Liver (tissue), 9 donors: ENCODE results near the gene CLEC16A. TPM values are rescaled to one million over a fixed set of nuclear protein-coding genes. Genes with fewer than 3 reads are reported as not detected.

Source experiments
- DNase-seq: peaks from one replicate; pipeline ENCODE4 v3.0.0-alpha.2; 2017; ENCODE audit warnings: low spot score
- H3K27ac ChIP-seq, 2 donors: one replicate each; pipeline ENCODE4 v1.7.0; 2013; ENCODE audit warnings: inconsistent platforms in 2 of 2, low read length in 2 of 2, control low read depth in 1 of 2, low read depth in 1 of 2, mild to moderate bottlenecking in 1 of 2
- H3K27me3 ChIP-seq, 4 donors: one replicate each; pipeline versions ENCODE4 v1.6.1 to v1.7.0; 2013; ENCODE audit warnings: low read length in 3 of 4, inconsistent platforms in 1 of 4, mild to moderate bottlenecking in 1 of 4, moderate library complexity in 1 of 4; ENCODE audit not compliant: control insufficient read depth in 4 of 4, insufficient read depth in 4 of 4
- H3K36me3 ChIP-seq, 4 donors: one replicate each; pipeline versions ENCODE4 v1.6.1 to v1.7.0; 2013; ENCODE audit warnings: low read length in 3 of 4, mild to moderate bottlenecking in 3 of 4, low read depth in 1 of 4, moderate library complexity in 1 of 4; ENCODE audit not compliant: control insufficient read depth in 4 of 4, insufficient read depth in 3 of 4
- H3K4me1 ChIP-seq, 4 donors: one replicate each; pipeline versions ENCODE4 v1.6.1 to v1.7.0; 2013; ENCODE audit warnings: low read length in 3 of 4, mild to moderate bottlenecking in 3 of 4, moderate library complexity in 1 of 4; ENCODE audit not compliant: control insufficient read depth in 4 of 4, insufficient read depth in 4 of 4
- H3K4me3 ChIP-seq, 3 donors: one replicate each; pipeline versions ENCODE4 v1.6.1 to v1.7.0; 2013; ENCODE audit warnings: low read length in 3 of 3, control low read depth in 1 of 3, low read depth in 1 of 3, mild to moderate bottlenecking in 1 of 3
- H3K9ac ChIP-seq, 2 donors: one replicate each; pipeline ENCODE4 v1.7.0; 2013; ENCODE audit warnings: low read length in 2 of 2, mild to moderate bottlenecking in 2 of 2, moderate library complexity in 2 of 2, control low read depth in 1 of 2, low read depth in 1 of 2
- H3K9me3 ChIP-seq, 4 donors: one replicate each; pipeline versions ENCODE4 v1.6.1 to v1.7.0; 2013; ENCODE audit warnings: low read length in 3 of 4; ENCODE audit not compliant: control insufficient read depth in 4 of 4
- ATF3 ChIP-seq: IDR thresholded peaks from 2 replicates; pipeline ENCODE4 v1.6.1; 2016; ENCODE audit warnings: antibody characterized with exemption
- CTCF ChIP-seq: fragments of 150-350 bp; IDR thresholded peaks from 2 replicates; pipeline ENCODE4 v1.5.1; 2017; ENCODE audit warnings: improper control_type of control experiment, low read depth, low read length; ENCODE audit not compliant: missing input control
- EGR1 ChIP-seq, 2 donors: IDR thresholded peaks; 2 replicates each; pipeline ENCODE4 v1.6.1; 2016 to 2018; ENCODE audit warnings: antibody characterized with exemption in 2 of 2, low read depth in 2 of 2
- FOXA1 ChIP-seq: IDR thresholded peaks from 2 replicates; pipeline ENCODE4 v1.6.1; 2016; ENCODE audit warnings: antibody characterized with exemption
- FOXA2 ChIP-seq: IDR thresholded peaks from 2 replicates; pipeline ENCODE4 v1.6.1; 2016; ENCODE audit warnings: antibody characterized with exemption
- GABPA ChIP-seq, 2 donors: IDR thresholded peaks in 1 of 2; conservative IDR thresholded peaks in 1 of 2; 2 replicates each; pipeline ENCODE4 v1.6.1; 2016; ENCODE audit warnings: antibody characterized with exemption in 2 of 2, mild to moderate bottlenecking in 1 of 2, moderate library complexity in 1 of 2
- HNF4A ChIP-seq, 2 donors: conservative IDR thresholded peaks; 2 replicates each; pipeline ENCODE4 v1.6.1; 2016; ENCODE audit warnings: antibody characterized with exemption in 2 of 2, mild to moderate bottlenecking in 2 of 2
- HNF4G ChIP-seq: IDR thresholded peaks from 2 replicates; pipeline ENCODE4 v1.6.1; 2016; ENCODE audit warnings: antibody characterized with exemption
- JUND ChIP-seq, 2 donors: IDR thresholded peaks; 2 replicates each; pipeline ENCODE4 v1.6.1; 2016; ENCODE audit warnings: antibody characterized with exemption in 2 of 2
- MAX ChIP-seq: IDR thresholded peaks from 2 replicates; pipeline ENCODE4 v1.6.1; 2016; ENCODE audit warnings: antibody characterized with exemption
- NR2F2 ChIP-seq: IDR thresholded peaks from 2 replicates; pipeline ENCODE4 v1.6.1; 2016; ENCODE audit warnings: antibody characterized with exemption
- RAD21 ChIP-seq, 2 donors: IDR thresholded peaks; 2 replicates each; pipeline ENCODE4 v1.6.1; 2016; ENCODE audit warnings: antibody characterized with exemption in 2 of 2, mild to moderate bottlenecking in 2 of 2
- REST ChIP-seq: IDR thresholded peaks from 2 replicates; pipeline ENCODE4 v1.6.1; 2016; ENCODE audit warnings: antibody characterized with exemption, mild to moderate bottlenecking
- RXRA ChIP-seq, 2 donors: IDR thresholded peaks; 2 replicates each; pipeline ENCODE4 v1.6.1; 2017 to 2018; ENCODE audit warnings: antibody characterized with exemption in 2 of 2, mild to moderate bottlenecking in 1 of 2
- SP1 ChIP-seq: IDR thresholded peaks from 2 replicates; pipeline ENCODE4 v1.6.1; 2018; ENCODE audit warnings: antibody characterized with exemption, mild to moderate bottlenecking
- TAF1 ChIP-seq: conservative IDR thresholded peaks from 2 replicates; pipeline ENCODE4 v1.6.1; 2016; ENCODE audit warnings: antibody characterized with exemption, mild to moderate bottlenecking
- YY1 ChIP-seq: IDR thresholded peaks from 2 replicates; pipeline ENCODE4 v1.6.1; 2016; ENCODE audit warnings: antibody characterized with exemption, mild to moderate bottlenecking
- ZBTB33 ChIP-seq: IDR thresholded peaks from 2 replicates; pipeline ENCODE4 v1.6.1; 2016; ENCODE audit warnings: antibody characterized with exemption
- WGBS: extraction: QIAGEN DNeasy Blood & Tissue Kit; methylation state at CpG from one replicate; pipeline ENCODE4 v1.1.7; 2013; 5-methylcytosine and 5-hydroxymethylcytosine counted together
- polyA plus RNA-seq, 2 donors: library from polyadenylated mRNA; stranded (reverse) in 1 of 2; unstranded in 1 of 2; fragments of 200-250 nt in 1 of 2; fragments of >200 nt in 1 of 2; fragmentation: Nextera tagmentation in 1 of 2; extraction: Ambion mirVana in 1 of 2; gene quantifications; one replicate each; pipeline versions ENCODE4 v1.2.1 to v1.2.3, GENCODE V29; 2013 to 2015
- total RNA-seq, 2 donors: library from RNA; depleted of rRNA; stranded (reverse); fragments of >200 nt; gene quantifications; one replicate each; pipeline ENCODE4 v1.2.3, GENCODE V29; 2014
- donor health status: healthy.
- donor health status: healthy.
- donor health status: healthy.
- donor health status: healthy.
- donor health status: healthy.

Gene CLEC16A
- total and polyA plus RNA-seq, 4 donors = 9.7 to 23.0 (median 17.4) TPM

GRCh38 chr16:11106726-11107125 is 162.4 kb downstream of the CLEC16A start:
- Histone ChIP-seq H3K36me3 (peaks cover 0 to 4% (median 0%) of the 10 kb centered on the region in 4 donors), H3K27ac (no peak overlapping the region), H3K4me3 (no peak overlapping the region), H3K27me3 (no peaks in the 10 kb centered on the region), H3K4me1 (peaks cover 6 to 15% (median 10%) of the 10 kb centered on the region in 4 donors), H3K9me3 (peaks cover 0 to 7% (median 1%) of the 10 kb centered on the region in 4 donors), H3K9ac (no peak overlapping the region)
- DNase-seq = no peak
- WGBS = 94% methylated on average over 6 of the region's 6 CpGs
- TF ChIP-seq ZBTB33 = no peak
- TF ChIP-seq FOXA1 = no peak
- TF ChIP-seq RXRA (IDR thresholded peaks at IDR 0.05) = no peak
- no peak for TF ChIP-seq FOXA2
- TF ChIP-seq JUND (IDR thresholded peaks at IDR 0.05) = no peak
- no peak for TF ChIP-seq CTCF
- TF ChIP-seq NR2F2 = no peak
- no peak for TF ChIP-seq YY1
- no peak for TF ChIP-seq SP1
- no peak for TF ChIP-seq TAF1
- TF ChIP-seq HNF4G = no peak
- TF ChIP-seq EGR1 (IDR thresholded peaks at IDR 0.05; ENCODE audit: low read depth in 2 of 2) = no peak
- TF ChIP-seq GABPA (IDR thresholded peaks at IDR 0.05 in 1 of 2, conservative IDR thresholded peaks at IDR 0.05 in 1 of 2) = no peak
- no peak for TF ChIP-seq HNF4A (conservative IDR thresholded peaks at IDR 0.05)
- no peak for TF ChIP-seq RAD21 (IDR thresholded peaks at IDR 0.05)

- TF ChIP-seq EGR1 (IDR thresholded peaks at IDR 0.05; ENCODE audit: low read depth in 2 of 2) (no peak), RXRA (IDR thresholded peaks at IDR 0.05) (no peak), TAF1 (no peak), REST (no peak), MAX (no peak), GABPA (IDR thresholded peaks at IDR 0.05 in 1 of 2, conservative IDR thresholded peaks at IDR 0.05 in 1 of 2) (no peak), CTCF (no peak), SP1 (no peak), HNF4G (no peak), FOXA2 (no peak), HNF4A (conservative IDR thresholded peaks at IDR 0.05) (no peak), YY1 (no peak), ATF3 (no peak), NR2F2 (no peak), ZBTB33 (no peak), JUND (IDR thresholded peaks at IDR 0.05) (no peak), RAD21 (IDR thresholded peaks at IDR 0.05) (no peak)
- no peak for DNase-seq
- Histone ChIP-seq H3K9me3 (peaks cover 0 to 7% (median 1%) of the 10 kb centered on the region in 4 donors), H3K27ac (no peak overlapping the region), H3K27me3 (no peaks in the 10 kb centered on the region), H3K9ac (no peak overlapping the region), H3K36me3 (peaks cover 0 to 4% (median 0%) of the 10 kb centered on the region in 4 donors), H3K4me3 (no peak overlapping the region), H3K4me1 (peaks cover 6 to 12% (median 10%) of the 10 kb centered on the region in 4 donors)
- WGBS = 95% methylated on average over 8 of the region's 8 CpGs
Observed at GRCh38 chr16:11107780-11108465, 163.6 kb downstream of the CLEC16A start.
